Calu3 (cell line): ENCODE data around the gene POM121C. TPM values are rescaled to one million over a fixed set of nuclear protein-coding genes. Genes with fewer than 3 reads are reported as not detected.
"Not testable (repeated sequence)": the region's sequence is repeated elsewhere in the genome, so short reads cannot be mapped to it uniquely, and the experiment has no call there.

Experiments used
- BruUV-seq: library from RNA; stranded (reverse); fragments of 400-500 nt; replicated peaks from 2 replicates; lab custom pipeline; 2021; lab: Mats Ljungman, UMichigan
- CTCF ChIA-PET: fragments of 300-600 bp; sonication (Branson Sonifier 250); formaldehyde crosslinking; loops from one replicate; lab custom pipeline; 2022; ENCODE audit warnings: antibody characterized with exemption; lab: Charles Lee
- DNase-seq: peaks from one replicate; pipeline ENCODE4 v3.0.0; 2022
- H3K27ac Mint-ChIP-seq: one replicate; pipeline ENCODE4 v1.8.0; 2022; ENCODE audit warnings: mixed read lengths; ENCODE audit not compliant: unreplicated experiment
- H3K27me3 Mint-ChIP-seq: one replicate; pipeline ENCODE4 v1.8.0; 2022; ENCODE audit warnings: mixed read lengths; ENCODE audit not compliant: unreplicated experiment
- H3K36me3 Mint-ChIP-seq: one replicate; pipeline ENCODE4 v1.8.0; 2022; ENCODE audit warnings: mild to moderate bottlenecking, moderate library complexity, mixed read lengths; ENCODE audit not compliant: insufficient read depth, unreplicated experiment
- H3K4me1 Mint-ChIP-seq: one replicate; pipeline ENCODE4 v1.8.0; 2022; ENCODE audit warnings: mild to moderate bottlenecking, low read depth, mixed read lengths; ENCODE audit not compliant: unreplicated experiment
- H3K4me3 Mint-ChIP-seq: one replicate; pipeline ENCODE4 v1.8.0; 2022; ENCODE audit warnings: mild to moderate bottlenecking, low read depth, moderate library complexity, mixed read lengths; ENCODE audit not compliant: unreplicated experiment
- H3K9me3 Mint-ChIP-seq: one replicate; pipeline ENCODE4 v1.8.0; 2022; ENCODE audit warnings: low read depth, mixed read lengths; ENCODE audit not compliant: unreplicated experiment
- CTCF ChIP-seq: fragments of 200-600 bp; IDR thresholded peaks from one replicate; pipeline ENCODE4 v1.8.0; 2022; ENCODE audit warnings: antibody characterized with exemption; ENCODE audit not compliant: unreplicated experiment
- intact Hi-C: fragments of 100-400 bp; cut with micrococcal nuclease; formaldehyde crosslinking; loops from one replicate; pipeline ENCODE4 v1.10.0; 2022; ENCODE audit not compliant: unreplicated experiment
- total RNA-seq: library from RNA; stranded (reverse); gene quantifications from 2 replicates; pipeline ENCODE4 v1.2.3, GENCODE V29; 2022

The POM121C gene
- total RNA-seq, 1 experiment from 2014 or later, result 33.7 TPM

- DNase-seq, CTCF ChIA-PET, H3K27ac Mint-ChIP-seq, H3K4me1 Mint-ChIP-seq, H3K4me3 Mint-ChIP-seq, intact Hi-C loops, H3K27me3 Mint-ChIP-seq, BruUV-seq, H3K9me3 Mint-ChIP-seq: not testable (repeated sequence)
- peaks cover 16% of the 10 kb centered on the region for H3K36me3 Mint-ChIP-seq
Observed at GRCh38 chr7:75470166-75470565, 15.9 kb downstream of the POM121C start.

- H3K27ac Mint-ChIP-seq, intact Hi-C loops, H3K4me3 Mint-ChIP-seq, DNase-seq, H3K4me1 Mint-ChIP-seq, BruUV-seq, CTCF ChIA-PET, H3K9me3 Mint-ChIP-seq, H3K36me3 Mint-ChIP-seq, H3K27me3 Mint-ChIP-seq: not testable (repeated sequence)
Observed at GRCh38 chr7:75460541-75460940, 25.6 kb downstream of the POM121C start.

GRCh38 chr7:75458034-75458433 is 28.1 kb downstream of the POM121C start:
- H3K27me3 Mint-ChIP-seq, H3K27ac Mint-ChIP-seq, H3K36me3 Mint-ChIP-seq, CTCF ChIA-PET, intact Hi-C loops, H3K4me1 Mint-ChIP-seq, DNase-seq, BruUV-seq, H3K9me3 Mint-ChIP-seq, H3K4me3 Mint-ChIP-seq: not testable (repeated sequence)

GRCh38 chr7:75456403-75456802 is 29.7 kb downstream of the POM121C start:
- H3K4me3 Mint-ChIP-seq, BruUV-seq, DNase-seq, H3K9me3 Mint-ChIP-seq, intact Hi-C loops, H3K4me1 Mint-ChIP-seq, H3K27ac Mint-ChIP-seq, H3K36me3 Mint-ChIP-seq, CTCF ChIA-PET, H3K27me3 Mint-ChIP-seq: not testable (repeated sequence)

- H3K27ac Mint-ChIP-seq, H3K27me3 Mint-ChIP-seq, CTCF ChIA-PET, intact Hi-C loops, H3K36me3 Mint-ChIP-seq, H3K4me1 Mint-ChIP-seq, H3K9me3 Mint-ChIP-seq, BruUV-seq, DNase-seq, H3K4me3 Mint-ChIP-seq: not testable (repeated sequence)
- TF ChIP-seq CTCF, result peak; percentile 22
Observed at GRCh38 chr7:75452494-75452955, 33.6 kb downstream of the POM121C start.

GRCh38 chr7:75449946-75450345 is 36.2 kb downstream of the POM121C start:
- H3K4me3 Mint-ChIP-seq, H3K27me3 Mint-ChIP-seq, intact Hi-C loops, H3K36me3 Mint-ChIP-seq, H3K9me3 Mint-ChIP-seq, H3K27ac Mint-ChIP-seq, DNase-seq, BruUV-seq, CTCF ChIA-PET, H3K4me1 Mint-ChIP-seq: not testable (repeated sequence)

GRCh38 chr7:75442465-75443111 is 43.5 kb downstream of the POM121C start:
- intact Hi-C loops, H3K4me1 Mint-ChIP-seq, BruUV-seq: not testable (repeated sequence)

GRCh38 chr7:75442101-75442464 is 44.0 kb downstream of the POM121C start:
- peaks cover 29% of the 10 kb centered on the region for H3K36me3 Mint-ChIP-seq
- CTCF ChIA-PET, H3K27me3 Mint-ChIP-seq, H3K4me1 Mint-ChIP-seq, H3K9me3 Mint-ChIP-seq, DNase-seq, BruUV-seq, intact Hi-C loops, H3K27ac Mint-ChIP-seq: not testable (repeated sequence)
- H3K4me3 Mint-ChIP-seq, result peak overlapping the region; percentile 36

More at GRCh38 chr7:75442465-75443111, 43.5 kb downstream of the POM121C start:
- H3K27me3 Mint-ChIP-seq, DNase-seq, H3K9me3 Mint-ChIP-seq, CTCF ChIA-PET: not testable (repeated sequence)
- Mint-ChIP-seq H3K4me3 (peak overlapping the region; percentile 73), H3K27ac (peak overlapping the region; percentile 77), H3K36me3 (peaks cover 29% of the 10 kb centered on the region)

GRCh38 chr7:75439000-75439399 is 47.1 kb downstream of the POM121C start:
- intact Hi-C loops, H3K4me1 Mint-ChIP-seq, H3K9me3 Mint-ChIP-seq, BruUV-seq, H3K4me3 Mint-ChIP-seq, H3K27me3 Mint-ChIP-seq, H3K27ac Mint-ChIP-seq, DNase-seq, CTCF ChIA-PET: not testable (repeated sequence)
- H3K36me3 Mint-ChIP-seq, result peaks cover 34% of the 10 kb centered on the region
